HEK293T (cell line): ENCODE data around the gene TPRG1.

Experiments used
- BHLHE40 ChIP-seq: fragments of 450-650 bp; IDR thresholded peaks from 2 replicates; pipeline ENCODE4 v1.6.1; 2016; ENCODE audit warnings: mild to moderate bottlenecking, moderate library complexity, borderline replicate concordance
- CTBP1 ChIP-seq: fragments of 450-650 bp; IDR thresholded peaks from 2 replicates; pipeline ENCODE4 v1.6.1; 2016; ENCODE audit warnings: borderline replicate concordance
- HDGF ChIP-seq: fragments of 450-650 bp; IDR thresholded peaks from 2 replicates; pipeline ENCODE4 v1.6.1; 2017; ENCODE audit warnings: antibody characterized with exemption, borderline replicate concordance
- L3MBTL2 ChIP-seq: fragments of 450-650 bp; conservative IDR thresholded peaks from 2 replicates; pipeline ENCODE4 v1.6.1; 2016; ENCODE audit warnings: mild to moderate bottlenecking
- LEF1 ChIP-seq: fragments of 450-650 bp; IDR thresholded peaks from 2 replicates; pipeline ENCODE4 v1.6.1; 2017; ENCODE audit warnings: mild to moderate bottlenecking, borderline replicate concordance
- SUZ12 ChIP-seq: fragments of 450-650 bp; IDR thresholded peaks from 2 replicates; pipeline ENCODE4 v1.6.1; 2016; ENCODE audit warnings: mild to moderate bottlenecking
- TF ChIP-seq, protein P1 (sequence below): fragments of 450-650 bp; IDR thresholded peaks from 2 replicates; pipeline ENCODE4 v1.6.1; 2016

DNA sequence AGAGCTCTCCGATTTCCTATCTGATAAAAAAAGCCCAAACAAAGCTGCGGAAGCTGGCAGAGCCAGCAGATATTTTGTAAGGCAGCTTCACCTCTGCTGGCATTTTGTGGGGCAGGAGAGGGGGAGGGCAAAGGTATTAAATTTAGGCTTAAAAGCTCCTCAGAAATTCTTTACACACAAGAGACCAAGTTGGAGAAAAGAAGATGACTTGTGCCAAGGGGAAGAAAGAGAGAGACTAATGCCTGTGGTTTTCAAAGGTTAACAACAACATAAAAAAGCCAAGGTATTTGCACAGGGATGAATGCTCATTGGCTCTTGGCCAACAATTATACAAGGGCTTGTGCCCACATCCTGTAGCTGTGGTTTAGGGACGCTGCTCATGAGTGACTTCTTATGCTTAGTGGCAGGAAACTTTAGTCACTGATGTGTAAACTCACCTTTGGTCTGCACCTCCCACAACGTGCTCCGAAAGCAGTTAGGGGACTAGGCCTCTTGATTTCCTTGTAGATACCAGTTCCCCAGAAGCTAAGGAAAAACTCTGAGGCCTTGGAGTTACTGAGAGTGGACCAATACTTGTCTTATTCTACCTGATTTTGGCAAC, 152.9 kb downstream of the TPRG1 start:
- no peak for TF ChIP-seq BHLHE40
- no peak for TF ChIP-seq SUZ12
- no peak for TF ChIP-seq L3MBTL2
- TF ChIP-seq, protein P1, sequence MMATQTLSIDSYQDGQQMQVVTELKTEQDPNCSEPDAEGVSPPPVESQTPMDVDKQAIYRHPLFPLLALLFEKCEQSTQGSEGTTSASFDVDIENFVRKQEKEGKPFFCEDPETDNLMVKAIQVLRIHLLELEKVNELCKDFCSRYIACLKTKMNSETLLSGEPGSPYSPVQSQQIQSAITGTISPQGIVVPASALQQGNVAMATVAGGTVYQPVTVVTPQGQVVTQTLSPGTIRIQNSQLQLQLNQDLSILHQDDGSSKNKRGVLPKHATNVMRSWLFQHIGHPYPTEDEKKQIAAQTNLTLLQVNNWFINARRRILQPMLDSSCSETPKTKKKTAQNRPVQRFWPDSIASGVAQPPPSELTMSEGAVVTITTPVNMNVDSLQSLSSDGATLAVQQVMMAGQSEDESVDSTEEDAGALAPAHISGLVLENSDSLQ: no peak
- no peak for TF ChIP-seq CTBP1
- TF ChIP-seq LEF1: no peak
- TF ChIP-seq HDGF: no peak
